Activated naive CD4-positive, alpha-beta T cell treated with anti-CD3 and anti-CD28 coated beads, Interleukin-2, amount 10 ng/mL, durations not matched to agents 7 days and 5 days (primary cell): ENCODE measurements around the gene LAMC2.

Experiments used
- CTCF ChIA-PET: fragments of 350-600 bp; sonication (Branson Sonifier 250); formaldehyde crosslinking; loops from one replicate; lab custom pipeline; 2021; ENCODE audit warnings: antibody characterized with exemption; lab: Charles Lee
- DNase-seq: peaks from one replicate; pipeline ENCODE4 v3.0.0-alpha.2; 2020
- H3K27ac Mint-ChIP-seq: one replicate; pipeline ENCODE4 v1.8.0; 2021; ENCODE audit warnings: mild to moderate bottlenecking, moderate library complexity, mixed read lengths
- H3K27me3 Mint-ChIP-seq: one replicate; pipeline ENCODE4 v1.8.0; 2021; ENCODE audit warnings: mild to moderate bottlenecking, mixed read lengths
- H3K36me3 Mint-ChIP-seq: one replicate; pipeline ENCODE4 v1.8.0; 2021; ENCODE audit warnings: mixed read lengths
- H3K4me1 Mint-ChIP-seq: one replicate; pipeline ENCODE4 v1.8.0; 2021; ENCODE audit warnings: mixed read lengths
- H3K4me3 Mint-ChIP-seq: one replicate; pipeline ENCODE4 v1.8.0; 2021; ENCODE audit warnings: mild to moderate bottlenecking, moderate library complexity, mixed read lengths
- H3K9me3 Mint-ChIP-seq: one replicate; pipeline ENCODE4 v1.8.0; 2021; ENCODE audit warnings: mixed read lengths

Gene LAMC2

DNA sequence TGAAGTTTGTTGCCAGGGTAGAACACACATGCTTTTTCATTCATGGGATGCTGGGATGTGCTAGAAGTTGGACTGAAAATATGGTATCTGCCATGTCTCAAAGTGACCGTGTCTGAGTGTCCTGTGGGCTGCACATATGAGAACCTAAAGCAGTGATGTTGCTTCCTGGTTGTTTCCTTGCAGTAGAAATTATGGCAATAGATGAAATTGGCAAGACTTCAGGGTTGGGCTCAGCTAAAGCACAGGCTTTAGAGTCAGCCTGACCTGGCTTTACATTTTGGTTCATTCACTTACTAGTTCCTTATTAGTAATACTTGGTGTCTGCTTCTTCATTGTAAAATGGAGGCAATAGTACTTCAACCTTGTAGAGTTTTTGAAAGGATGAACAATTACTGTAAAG is 2.2 kb downstream of the LAMC2 start:
- H3K4me1 Mint-ChIP-seq: peaks cover 4% of the 10 kb centered on the region
- no peak overlapping the region for H3K27ac Mint-ChIP-seq
- peaks cover 46% of the 10 kb centered on the region for H3K27me3 Mint-ChIP-seq
- no peak for DNase-seq
- no peaks in the 10 kb centered on the region for H3K36me3 Mint-ChIP-seq
- H3K9me3 Mint-ChIP-seq: no peaks in the 10 kb centered on the region
- CTCF ChIA-PET: no interaction called here
- no peak overlapping the region for H3K4me3 Mint-ChIP-seq

DNA sequence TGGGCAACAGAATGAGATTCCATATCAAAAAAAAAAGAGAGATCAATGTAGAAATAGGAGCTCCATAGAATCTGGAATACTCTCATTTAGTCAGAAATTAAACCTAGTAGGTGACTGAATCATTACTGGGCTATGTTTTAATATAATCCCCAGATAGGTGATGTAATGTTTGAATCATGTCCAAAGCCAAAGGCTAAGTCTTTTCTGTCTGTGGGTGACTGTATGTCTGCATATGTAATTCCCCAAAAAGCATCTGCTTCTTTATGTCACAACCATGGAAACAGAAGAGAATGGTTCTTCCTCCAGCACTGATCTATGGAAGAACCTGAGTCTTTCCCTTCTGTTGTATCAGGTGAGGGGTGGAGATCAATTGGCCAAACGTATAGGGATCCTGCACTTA is 5.8 kb downstream of the LAMC2 start:
- Mint-ChIP-seq H3K27me3 (peaks cover 45% of the 10 kb centered on the region), H3K4me3 (no peak overlapping the region), H3K9me3 (no peaks in the 10 kb centered on the region), H3K27ac (no peak overlapping the region), H3K4me1 (peaks cover 17% of the 10 kb centered on the region), H3K36me3 (no peaks in the 10 kb centered on the region)
- DNase-seq: no peak
- CTCF ChIA-PET: no interaction called here

DNA sequence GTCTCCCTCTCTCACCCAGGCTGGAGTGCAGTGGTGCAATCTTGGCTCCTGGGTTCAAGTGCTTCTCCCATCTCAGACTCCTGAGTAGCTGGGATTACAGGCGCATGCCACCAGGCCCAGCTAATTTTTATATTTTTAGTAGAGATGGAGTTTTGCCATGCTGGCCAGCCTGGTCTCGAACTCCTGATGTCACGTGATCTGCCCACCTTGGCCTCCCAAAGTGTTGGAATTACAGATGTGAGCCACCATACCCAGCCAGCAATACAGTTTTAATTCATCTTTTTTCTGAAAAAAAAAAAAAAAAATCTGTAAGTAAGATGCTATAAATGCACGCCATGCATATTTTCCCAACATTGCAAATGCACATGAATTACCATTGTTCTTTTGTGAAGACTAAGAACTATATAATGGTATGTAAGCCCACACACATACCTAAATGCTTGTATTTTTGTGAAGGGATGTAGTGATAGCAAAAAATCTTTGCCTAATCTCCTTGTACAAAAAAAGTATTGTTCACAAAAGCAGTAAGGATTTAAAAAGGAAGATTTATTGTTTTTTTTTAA is 8.0 kb downstream of the LAMC2 start:
- no peak overlapping the region for H3K4me3 Mint-ChIP-seq

DNA sequence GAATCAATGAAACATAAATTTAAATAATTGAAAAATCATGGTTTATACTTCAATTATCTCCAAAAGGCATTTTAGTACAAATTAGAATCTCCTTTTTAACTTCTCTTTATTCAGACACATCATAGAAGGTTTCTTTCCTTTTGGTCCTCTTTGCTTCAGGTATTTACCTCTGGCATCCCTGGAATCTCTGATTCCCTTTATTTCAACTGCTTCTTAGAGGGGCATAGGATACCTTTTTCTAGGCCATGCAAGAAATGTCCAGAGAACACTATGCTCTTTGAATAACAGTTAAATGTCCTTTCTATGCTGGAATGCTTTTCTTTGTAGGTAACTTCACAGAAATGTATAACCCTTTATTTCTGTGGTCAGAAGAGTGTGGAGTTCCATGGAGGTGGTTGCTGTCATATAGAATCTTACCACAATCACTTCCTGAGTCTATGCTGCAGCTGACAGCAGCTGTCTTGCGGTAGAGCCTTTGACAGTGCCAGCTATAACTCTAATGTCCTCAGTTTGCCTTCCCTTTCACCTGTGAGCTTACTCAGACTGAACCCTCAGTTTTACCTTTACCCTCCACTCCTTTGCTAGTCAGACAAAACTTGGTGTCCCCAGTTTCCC is 8.6 kb downstream of the LAMC2 start:
- H3K4me3 Mint-ChIP-seq: peak overlapping the region; percentile 10
- CTCF ChIA-PET: no interaction called here
- peaks cover 48% of the 10 kb centered on the region for H3K27me3 Mint-ChIP-seq
- DNase-seq: peak; percentile 61
- no peaks in the 10 kb centered on the region for H3K9me3 Mint-ChIP-seq
- peak overlapping the region; percentile 16 for H3K27ac Mint-ChIP-seq
- H3K4me1 Mint-ChIP-seq: peaks cover 17% of the 10 kb centered on the region
- no peaks in the 10 kb centered on the region for H3K36me3 Mint-ChIP-seq

More for the DNA sequence above, 8.0 kb downstream of the LAMC2 start:
- Mint-ChIP-seq H3K27me3 (peaks cover 50% of the 10 kb centered on the region), H3K36me3 (no peaks in the 10 kb centered on the region), H3K9me3 (no peaks in the 10 kb centered on the region), H3K27ac (no peak overlapping the region), H3K4me1 (peaks cover 17% of the 10 kb centered on the region)
- CTCF ChIA-PET: interaction anchor here (1.6 kb wide), 1 partner anchor 9 kb away, joined by 7 read pairs; no protein-coding TSS in a partner anchor
- no peak for DNase-seq

DNA sequence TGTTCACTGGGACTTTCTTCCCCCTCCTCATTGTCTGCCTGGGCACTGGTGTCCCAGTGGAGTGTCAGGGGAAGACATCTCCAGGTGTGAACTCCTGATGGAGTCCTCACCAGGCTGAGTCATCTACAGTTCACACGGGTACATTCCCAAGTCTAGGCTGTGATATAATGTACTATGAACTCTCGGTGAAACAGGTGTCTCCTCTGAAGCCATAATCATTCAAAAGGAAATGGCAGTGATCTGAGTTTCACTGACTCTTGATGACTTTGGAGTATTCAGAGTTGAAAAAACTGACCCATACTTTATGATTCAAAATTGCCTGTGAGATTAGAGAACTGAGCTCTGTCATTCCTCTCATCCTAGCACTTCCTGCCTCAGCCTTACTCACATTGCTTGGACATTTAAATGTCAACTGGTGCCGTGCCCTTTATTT is 9.1 kb downstream of the LAMC2 start:
- CTCF ChIA-PET: no interaction called here
- peaks cover 49% of the 10 kb centered on the region for H3K27me3 Mint-ChIP-seq
- no peaks in the 10 kb centered on the region for H3K36me3 Mint-ChIP-seq
- H3K27ac Mint-ChIP-seq: peak overlapping the region; percentile 16
- H3K9me3 Mint-ChIP-seq: no peaks in the 10 kb centered on the region
- DNase-seq: no peak
- H3K4me3 Mint-ChIP-seq: peak overlapping the region; percentile 10
- H3K4me1 Mint-ChIP-seq: peaks cover 17% of the 10 kb centered on the region

DNA sequence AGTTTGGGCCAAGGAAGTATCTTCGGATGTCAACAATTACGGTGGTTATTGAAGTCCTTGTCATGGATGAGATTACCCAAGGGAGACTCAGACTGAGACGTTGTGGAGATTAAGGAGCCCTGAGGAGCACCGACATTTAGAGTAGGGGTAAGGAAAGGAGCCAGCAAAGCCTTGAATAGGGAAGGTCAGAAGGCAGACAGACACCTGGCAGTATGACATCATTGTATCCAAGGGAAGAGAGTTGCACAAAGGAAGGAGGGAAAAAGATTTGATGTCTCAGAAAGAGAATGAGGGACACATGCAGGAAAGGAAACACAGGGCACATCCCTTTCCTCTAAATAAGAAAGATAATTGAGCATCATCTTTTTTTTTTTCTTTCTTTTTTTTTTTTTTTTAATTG is 11.7 kb downstream of the LAMC2 start:
- no peak for DNase-seq
- H3K36me3 Mint-ChIP-seq: no peaks in the 10 kb centered on the region
- H3K27me3 Mint-ChIP-seq: peaks cover 47% of the 10 kb centered on the region

DNA sequence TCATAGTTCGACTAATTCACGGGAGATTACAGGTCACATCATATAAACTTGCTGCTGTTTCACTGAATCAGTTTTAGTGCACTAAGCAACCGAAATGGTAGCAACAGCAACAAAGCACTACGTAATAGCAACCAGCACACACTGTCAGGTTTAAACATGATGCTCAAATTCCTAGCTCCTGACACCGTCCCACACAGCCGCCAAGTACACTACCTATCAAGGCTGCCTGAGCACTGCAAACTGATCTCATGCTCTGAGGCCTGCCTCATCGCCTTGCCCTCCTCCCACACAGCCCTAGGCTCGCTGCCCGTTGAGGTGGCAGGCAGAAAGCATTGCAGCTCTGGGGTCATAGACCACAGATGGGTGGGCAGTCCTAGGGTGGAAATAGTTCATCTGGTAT is 12.4 kb downstream of the LAMC2 start:
- peaks cover 16% of the 10 kb centered on the region for H3K4me1 Mint-ChIP-seq
- no peaks in the 10 kb centered on the region for H3K36me3 Mint-ChIP-seq
- CTCF ChIA-PET: no interaction called here
- DNase-seq: no peak
- peaks cover 47% of the 10 kb centered on the region for H3K27me3 Mint-ChIP-seq
- H3K27ac Mint-ChIP-seq: no peak overlapping the region
- H3K9me3 Mint-ChIP-seq: no peaks in the 10 kb centered on the region
- H3K4me3 Mint-ChIP-seq: no peak overlapping the region

More for the DNA sequence above, 11.7 kb downstream of the LAMC2 start:
- CTCF ChIA-PET: no interaction called here
- Mint-ChIP-seq H3K27ac (no peak overlapping the region), H3K9me3 (no peaks in the 10 kb centered on the region), H3K4me3 (no peak overlapping the region), H3K4me1 (peaks cover 17% of the 10 kb centered on the region)

DNA sequence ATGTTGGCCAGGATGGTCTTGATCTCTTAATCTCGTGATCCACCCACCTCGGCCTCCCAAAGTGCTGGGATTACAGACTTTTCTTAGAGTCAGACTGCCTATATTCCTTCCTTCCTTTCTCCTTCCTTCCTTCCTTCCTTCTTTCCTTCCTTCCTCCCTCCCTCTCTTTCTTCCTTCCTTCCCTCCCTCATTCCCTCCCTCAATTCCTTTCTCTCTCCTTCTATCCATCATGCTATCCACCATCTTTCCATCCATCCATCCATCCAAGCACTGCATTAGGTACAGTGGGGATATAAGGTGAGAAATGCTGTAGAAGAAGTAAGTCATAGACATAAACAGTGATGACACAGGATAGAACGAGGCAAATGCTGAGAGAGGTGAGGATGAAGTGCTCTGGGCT is 13.2 kb downstream of the LAMC2 start:
- Mint-ChIP-seq H3K4me1 (peaks cover 14% of the 10 kb centered on the region), H3K4me3 (no peak overlapping the region), H3K9me3 (no peaks in the 10 kb centered on the region), H3K36me3 (no peaks in the 10 kb centered on the region), H3K27me3 (peaks cover 55% of the 10 kb centered on the region), H3K27ac (no peak overlapping the region)
- CTCF ChIA-PET: no interaction called here
- DNase-seq: no peak

DNA sequence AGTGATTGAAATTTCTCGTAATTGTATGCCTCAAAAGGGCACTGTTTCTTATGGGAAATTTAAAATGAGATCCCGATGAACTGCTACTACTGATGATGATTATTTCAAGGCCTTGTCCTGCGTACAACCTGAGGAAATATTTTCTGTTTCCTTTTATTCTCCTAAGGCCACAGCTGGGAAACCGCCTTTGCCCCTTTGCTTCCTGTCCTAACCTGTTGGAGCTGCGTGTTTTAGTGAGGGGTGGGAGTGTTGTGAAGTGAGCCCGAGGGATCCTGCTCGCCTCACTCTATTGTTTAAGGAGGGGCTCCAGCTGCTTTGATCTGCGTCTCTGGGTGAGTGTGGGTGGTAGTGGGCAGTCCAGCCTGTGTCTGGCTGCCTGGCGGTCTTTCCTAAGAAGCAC is 14.4 kb downstream of the LAMC2 start:
- peaks cover 4% of the 10 kb centered on the region for H3K4me1 Mint-ChIP-seq
- no peak overlapping the region for H3K4me3 Mint-ChIP-seq
- no peak overlapping the region for H3K27ac Mint-ChIP-seq
- no peaks in the 10 kb centered on the region for H3K36me3 Mint-ChIP-seq
- DNase-seq: no peak
- CTCF ChIA-PET: no interaction called here
- H3K9me3 Mint-ChIP-seq: no peaks in the 10 kb centered on the region
- peaks cover 51% of the 10 kb centered on the region for H3K27me3 Mint-ChIP-seq

DNA sequence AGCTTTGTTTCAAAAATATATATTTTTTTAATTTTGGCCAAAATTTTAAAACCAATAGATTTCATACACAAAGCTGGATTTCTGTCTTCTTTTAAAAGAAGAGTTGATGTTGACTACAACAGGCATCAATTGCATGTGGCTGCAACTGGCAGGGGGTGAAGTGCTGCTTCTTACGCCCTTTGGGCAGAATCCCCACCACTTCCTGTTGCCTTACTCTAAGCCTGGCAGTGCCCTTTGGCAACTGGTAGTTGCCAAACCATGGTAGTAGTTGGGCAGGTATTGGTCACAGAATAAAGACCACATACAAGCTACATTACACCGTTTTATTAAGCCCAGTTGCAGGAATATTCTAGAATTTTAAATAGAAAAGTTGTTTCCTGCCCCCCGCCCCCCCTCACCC is 17.0 kb downstream of the LAMC2 start:
- Mint-ChIP-seq H3K4me3 (no peak overlapping the region), H3K36me3 (no peaks in the 10 kb centered on the region), H3K27me3 (peaks cover 48% of the 10 kb centered on the region), H3K9me3 (no peaks in the 10 kb centered on the region), H3K4me1 (peaks cover 2% of the 10 kb centered on the region), H3K27ac (no peak overlapping the region)
- CTCF ChIA-PET: interaction anchor here (0.9 kb wide), 1 partner anchor 10 kb away, joined by 3 read pairs; no protein-coding TSS in a partner anchor
- DNase-seq: no peak

DNA sequence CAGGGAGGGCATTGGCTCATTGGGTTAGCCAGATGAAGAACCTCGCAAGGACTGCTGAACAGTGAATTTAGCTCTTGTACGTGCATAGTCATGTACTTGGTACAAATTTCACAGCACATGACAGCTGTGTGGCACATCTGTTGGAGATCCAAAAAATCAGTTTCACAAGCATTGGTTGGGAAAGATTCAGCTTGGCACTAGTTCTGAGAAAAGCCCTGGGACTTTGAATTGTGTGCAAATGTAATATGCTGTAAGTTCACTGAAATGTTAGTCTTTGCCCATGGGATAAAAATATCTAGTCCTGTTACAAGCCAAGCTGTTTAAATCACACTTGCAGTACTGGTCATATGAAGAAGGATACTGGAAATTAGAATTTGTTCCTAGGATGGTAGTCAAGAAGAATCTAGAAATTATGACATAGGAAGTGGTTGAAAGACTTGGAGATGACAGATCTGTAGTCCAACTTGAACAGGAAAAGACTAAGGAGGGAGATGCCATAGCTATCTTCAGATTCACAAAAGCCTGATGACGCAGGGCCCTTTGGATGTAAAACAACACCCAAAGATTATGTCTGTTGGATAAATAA is 19.2 kb downstream of the LAMC2 start:
- Mint-ChIP-seq H3K27ac (no peak overlapping the region), H3K27me3 (peaks cover 36% of the 10 kb centered on the region), H3K4me1 (peaks cover 2% of the 10 kb centered on the region), H3K36me3 (no peaks in the 10 kb centered on the region), H3K9me3 (no peaks in the 10 kb centered on the region), H3K4me3 (no peak overlapping the region)
- CTCF ChIA-PET: no interaction called here
- no peak for DNase-seq

DNA sequence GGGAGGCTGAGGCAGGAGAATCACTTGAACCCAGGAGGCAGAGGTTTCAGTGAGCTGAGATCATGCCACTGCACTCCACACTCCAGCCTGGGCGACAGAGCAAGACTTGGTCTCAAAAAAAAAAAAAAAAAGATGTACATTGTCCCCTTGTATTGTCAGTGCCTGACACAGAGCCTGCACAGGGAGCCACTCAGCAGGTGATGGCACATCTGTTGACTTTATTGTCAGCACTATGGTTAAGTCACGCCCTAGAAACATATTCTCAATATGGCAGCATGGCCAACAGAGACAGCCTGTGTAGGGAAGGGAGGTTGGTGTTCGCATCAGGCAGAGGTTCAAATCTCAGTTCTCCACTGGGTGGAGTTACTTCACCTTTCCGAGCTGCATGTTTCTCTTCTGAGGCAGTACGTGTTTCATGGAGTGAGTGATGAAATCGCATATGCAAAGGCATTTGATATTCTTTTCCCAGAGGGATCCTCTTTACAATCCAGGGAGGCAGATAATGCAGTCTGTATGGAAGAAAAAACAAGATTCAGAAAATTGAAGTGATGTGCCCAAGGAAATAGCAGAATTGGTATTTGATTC is 20.6 kb downstream of the LAMC2 start:
- no peak for DNase-seq
- Mint-ChIP-seq H3K27me3 (peaks cover 28% of the 10 kb centered on the region), H3K36me3 (no peaks in the 10 kb centered on the region), H3K9me3 (no peaks in the 10 kb centered on the region), H3K4me1 (peaks cover 2% of the 10 kb centered on the region), H3K27ac (no peak overlapping the region), H3K4me3 (no peak overlapping the region)
- CTCF ChIA-PET: no interaction called here

DNA sequence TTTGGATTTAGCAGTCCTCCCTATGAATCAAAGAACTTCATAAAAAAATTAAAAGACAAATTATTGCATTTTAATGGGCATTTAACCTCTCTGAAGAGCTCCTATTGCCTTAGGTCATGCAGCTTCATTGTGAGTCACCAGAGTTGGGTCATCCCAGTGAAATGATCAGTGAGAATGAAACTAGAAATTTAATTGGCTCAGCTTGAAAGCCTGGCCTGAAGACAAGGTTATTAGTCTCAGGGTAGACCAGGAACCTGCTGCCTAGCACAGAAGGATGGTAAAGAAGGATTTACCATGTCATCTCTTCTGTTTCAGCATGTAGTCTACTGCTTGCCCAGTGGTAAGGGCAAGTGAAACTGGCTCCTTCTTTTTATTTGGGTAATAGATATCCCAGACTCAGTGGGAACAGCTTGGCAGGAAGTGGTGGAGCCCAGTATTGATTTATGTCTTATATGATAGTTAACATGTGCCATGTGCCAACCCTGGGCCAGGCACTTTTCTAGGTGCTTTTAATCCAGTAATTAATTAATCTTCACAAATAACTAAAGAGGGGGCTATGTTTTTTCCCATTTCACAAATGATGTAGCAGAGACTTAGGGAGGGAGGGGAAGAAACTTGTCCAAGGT is 23.6 kb downstream of the LAMC2 start:
- no peak for DNase-seq
- CTCF ChIA-PET: no interaction called here
- H3K27me3 Mint-ChIP-seq: peaks cover 31% of the 10 kb centered on the region
- no peaks in the 10 kb centered on the region for H3K36me3 Mint-ChIP-seq
- H3K4me3 Mint-ChIP-seq: no peak overlapping the region
- no peaks in the 10 kb centered on the region for H3K9me3 Mint-ChIP-seq
- H3K4me1 Mint-ChIP-seq: no peaks in the 10 kb centered on the region
- H3K27ac Mint-ChIP-seq: no peak overlapping the region

DNA sequence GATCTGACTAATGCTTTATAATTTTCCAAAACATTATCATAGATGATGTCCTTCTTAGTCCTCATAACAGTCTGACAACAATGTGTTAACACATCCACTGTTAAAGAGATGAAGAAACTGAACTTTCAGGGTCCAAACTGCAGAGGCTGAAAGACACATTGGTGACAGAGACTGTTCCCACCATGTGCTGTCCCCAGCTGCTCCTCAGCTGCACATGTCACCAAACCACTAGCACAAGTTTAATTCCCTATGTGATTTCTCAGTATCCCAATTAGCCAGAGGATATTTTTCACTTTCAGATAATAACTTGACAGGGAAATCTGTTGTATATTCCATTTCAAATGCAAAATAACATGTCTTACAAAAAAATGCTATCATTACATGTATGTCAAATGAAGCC is 24.6 kb downstream of the LAMC2 start:
- Mint-ChIP-seq H3K4me3 (no peak overlapping the region), H3K27ac (no peak overlapping the region), H3K36me3 (no peaks in the 10 kb centered on the region), H3K9me3 (no peaks in the 10 kb centered on the region), H3K4me1 (no peaks in the 10 kb centered on the region), H3K27me3 (peaks cover 30% of the 10 kb centered on the region)
- CTCF ChIA-PET: interaction anchor here (1.0 kb wide), 1 partner anchor 71 kb away, joined by 3 read pairs; no protein-coding TSS in a partner anchor
- DNase-seq: no peak
